Esophagus muscularis mucosa (tissue), 3 donors: ENCODE measurements around the gene BAZ2B.

Source experiments
- POLR2A ChIP-seq: fragments of 450-650 bp; IDR thresholded peaks from one replicate; pipeline ENCODE4 v1.6.1; 2017; ENCODE audit warnings: antibody characterized with exemption, moderate library complexity, mild to moderate bottlenecking, low read depth
- POLR2AphosphoS5 ChIP-seq, 2 donors: sonication (generic); formaldehyde crosslinking; IDR thresholded peaks; one replicate each; pipeline ENCODE4 v1.6.1; 2017; ENCODE audit warnings: antibody characterized with exemption in 2 of 2
- TF ChIP-seq, protein P1 (sequence below), 3 experiments: fragments of 200-600 bp in 2 of 3; fragments of 450-650 bp in 1 of 3; sonication (generic) in 2 of 3; IDR thresholded peaks; one replicate each; pipeline ENCODE4 v1.5.1; 2017 to 2019; ENCODE audit warnings: antibody characterized with exemption in 3 of 3, mild to moderate bottlenecking in 2 of 3, moderate library complexity in 1 of 3

DNA sequence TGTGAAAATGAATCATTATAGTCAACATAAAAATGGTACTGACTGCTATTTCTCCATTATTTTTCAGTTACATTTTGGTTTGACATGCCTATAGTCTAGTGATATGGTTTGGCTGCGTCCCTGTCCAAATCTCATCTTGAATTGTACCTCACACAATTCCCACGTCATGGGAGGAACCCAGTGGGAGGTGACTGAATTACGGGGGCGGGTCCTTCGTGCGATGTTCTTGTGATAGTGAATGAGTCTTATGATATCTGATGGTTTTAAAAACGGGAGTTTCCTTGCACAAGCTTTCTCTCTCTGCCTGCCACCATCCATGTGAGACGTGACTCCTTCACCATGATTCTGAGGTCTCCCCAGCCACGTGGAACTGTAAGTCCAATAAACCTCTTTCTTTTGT, 70.3 kb downstream of the BAZ2B start:
- TF ChIP-seq, protein P1, sequence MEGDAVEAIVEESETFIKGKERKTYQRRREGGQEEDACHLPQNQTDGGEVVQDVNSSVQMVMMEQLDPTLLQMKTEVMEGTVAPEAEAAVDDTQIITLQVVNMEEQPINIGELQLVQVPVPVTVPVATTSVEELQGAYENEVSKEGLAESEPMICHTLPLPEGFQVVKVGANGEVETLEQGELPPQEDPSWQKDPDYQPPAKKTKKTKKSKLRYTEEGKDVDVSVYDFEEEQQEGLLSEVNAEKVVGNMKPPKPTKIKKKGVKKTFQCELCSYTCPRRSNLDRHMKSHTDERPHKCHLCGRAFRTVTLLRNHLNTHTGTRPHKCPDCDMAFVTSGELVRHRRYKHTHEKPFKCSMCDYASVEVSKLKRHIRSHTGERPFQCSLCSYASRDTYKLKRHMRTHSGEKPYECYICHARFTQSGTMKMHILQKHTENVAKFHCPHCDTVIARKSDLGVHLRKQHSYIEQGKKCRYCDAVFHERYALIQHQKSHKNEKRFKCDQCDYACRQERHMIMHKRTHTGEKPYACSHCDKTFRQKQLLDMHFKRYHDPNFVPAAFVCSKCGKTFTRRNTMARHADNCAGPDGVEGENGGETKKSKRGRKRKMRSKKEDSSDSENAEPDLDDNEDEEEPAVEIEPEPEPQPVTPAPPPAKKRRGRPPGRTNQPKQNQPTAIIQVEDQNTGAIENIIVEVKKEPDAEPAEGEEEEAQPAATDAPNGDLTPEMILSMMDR (IDR thresholded peaks at IDR 0.05) = no peak
- TF ChIP-seq POLR2A (no peak), POLR2AphosphoS5 (IDR thresholded peaks at IDR 0.05) (no peak)
